GM20000 (cell line): ENCODE data around the gene RTN4R.
A peak's percentile ranks its signal among the peaks of the same experiment; 100 is the strongest.

Source experiments
- DNase-seq: peaks from one replicate; pipeline ENCODE4 v3.0.0; 2012; ENCODE audit warnings: low spot score
- TF ChIP-seq, protein P1 (sequence below): IDR thresholded peaks from 2 replicates; pipeline ENCODE4 v1.5.1; 2012; ENCODE audit warnings: mild to moderate bottlenecking, control low read depth; ENCODE audit errors: extremely low read depth, missing control alignments

The RTN4R gene

GRCh38 chr22:20233351-20234313 lies 34.5 kb downstream of the RTN4R start:
- TF ChIP-seq, protein P1, sequence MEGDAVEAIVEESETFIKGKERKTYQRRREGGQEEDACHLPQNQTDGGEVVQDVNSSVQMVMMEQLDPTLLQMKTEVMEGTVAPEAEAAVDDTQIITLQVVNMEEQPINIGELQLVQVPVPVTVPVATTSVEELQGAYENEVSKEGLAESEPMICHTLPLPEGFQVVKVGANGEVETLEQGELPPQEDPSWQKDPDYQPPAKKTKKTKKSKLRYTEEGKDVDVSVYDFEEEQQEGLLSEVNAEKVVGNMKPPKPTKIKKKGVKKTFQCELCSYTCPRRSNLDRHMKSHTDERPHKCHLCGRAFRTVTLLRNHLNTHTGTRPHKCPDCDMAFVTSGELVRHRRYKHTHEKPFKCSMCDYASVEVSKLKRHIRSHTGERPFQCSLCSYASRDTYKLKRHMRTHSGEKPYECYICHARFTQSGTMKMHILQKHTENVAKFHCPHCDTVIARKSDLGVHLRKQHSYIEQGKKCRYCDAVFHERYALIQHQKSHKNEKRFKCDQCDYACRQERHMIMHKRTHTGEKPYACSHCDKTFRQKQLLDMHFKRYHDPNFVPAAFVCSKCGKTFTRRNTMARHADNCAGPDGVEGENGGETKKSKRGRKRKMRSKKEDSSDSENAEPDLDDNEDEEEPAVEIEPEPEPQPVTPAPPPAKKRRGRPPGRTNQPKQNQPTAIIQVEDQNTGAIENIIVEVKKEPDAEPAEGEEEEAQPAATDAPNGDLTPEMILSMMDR: no peak
- peak; percentile 13 for DNase-seq

DNA sequence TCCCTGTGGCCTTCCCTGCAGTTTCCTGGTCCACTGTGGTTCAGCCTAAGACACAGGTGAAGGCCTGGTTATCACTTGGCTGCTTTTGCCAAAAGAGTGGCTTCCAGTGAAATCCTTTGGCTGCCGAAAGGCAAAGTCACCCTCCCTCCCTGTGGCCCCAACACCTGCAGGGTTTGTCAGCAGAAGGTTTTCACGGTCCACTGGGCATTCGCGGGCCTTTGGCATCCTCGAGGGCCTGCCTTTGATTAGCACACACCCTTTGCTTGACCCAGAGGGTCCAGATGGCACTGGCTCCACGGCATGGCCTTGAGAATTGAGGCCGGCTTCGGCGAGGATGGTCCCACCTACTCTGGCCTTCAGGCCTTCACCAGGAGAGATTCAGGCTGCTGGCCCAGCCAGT lies 35.3 kb downstream of the RTN4R start:
- DNase-seq: peak; percentile 12

DNA sequence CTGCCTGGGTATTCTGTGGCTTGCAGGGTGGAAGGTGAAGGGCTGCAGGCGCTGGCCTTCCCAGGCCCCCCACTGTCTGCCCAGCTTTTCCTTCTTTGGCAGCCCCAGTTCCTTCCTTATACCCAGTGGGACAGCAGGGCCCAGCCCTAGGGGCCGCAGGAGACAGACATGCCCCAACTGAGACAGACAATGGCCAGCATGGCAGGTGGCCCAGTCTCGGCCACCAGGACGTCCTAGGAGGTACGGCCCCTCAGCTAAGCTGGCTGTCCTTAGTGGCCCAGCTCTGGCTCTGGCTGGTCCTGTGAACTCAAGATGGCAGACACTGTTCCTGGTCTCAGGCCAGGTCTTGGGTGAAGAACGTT lies 35.9 kb downstream of the RTN4R start:
- TF ChIP-seq, protein P1: no peak
- peak; percentile 13 for DNase-seq

More for the DNA sequence above, 35.3 kb downstream of the RTN4R start:
- TF ChIP-seq, protein P1: no peak

DNA sequence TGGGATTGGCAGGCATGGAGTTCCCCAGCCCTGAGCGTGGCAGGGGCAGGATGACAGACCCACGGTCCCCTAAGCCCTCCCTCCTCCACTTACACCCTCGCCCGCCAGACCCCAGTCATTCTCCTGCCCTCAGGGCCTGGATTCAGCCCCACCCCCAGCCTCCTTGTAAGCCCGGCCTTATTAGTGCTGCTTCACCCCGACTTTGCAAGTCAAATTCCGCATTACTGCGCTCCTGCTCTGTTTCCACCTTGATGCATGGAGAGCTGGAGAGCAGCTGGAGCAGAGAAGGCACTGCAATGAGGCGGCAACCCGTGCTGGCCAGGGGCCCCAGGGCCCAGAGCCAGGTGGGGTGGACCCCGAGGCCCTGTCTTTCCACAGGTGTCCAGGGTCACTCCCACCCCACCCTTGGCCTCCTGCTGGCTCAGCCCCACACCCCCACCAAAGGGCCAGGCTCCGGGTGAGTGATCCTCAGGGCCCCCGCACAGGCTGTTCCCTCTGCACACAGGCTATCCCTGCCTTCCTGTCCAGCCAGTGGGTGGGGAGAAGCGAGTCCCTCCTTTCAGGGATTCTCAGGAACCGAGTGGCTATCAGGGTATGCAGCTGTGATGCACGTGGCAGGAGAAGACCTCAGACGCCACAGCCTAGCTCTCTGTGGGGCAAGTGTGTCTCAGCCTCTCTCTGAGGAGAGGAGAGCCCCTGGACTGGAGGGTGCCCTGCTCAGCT lies 36.4 kb downstream of the RTN4R start:
- peak; percentile 16 for DNase-seq
- TF ChIP-seq, protein P1: no peak

DNA sequence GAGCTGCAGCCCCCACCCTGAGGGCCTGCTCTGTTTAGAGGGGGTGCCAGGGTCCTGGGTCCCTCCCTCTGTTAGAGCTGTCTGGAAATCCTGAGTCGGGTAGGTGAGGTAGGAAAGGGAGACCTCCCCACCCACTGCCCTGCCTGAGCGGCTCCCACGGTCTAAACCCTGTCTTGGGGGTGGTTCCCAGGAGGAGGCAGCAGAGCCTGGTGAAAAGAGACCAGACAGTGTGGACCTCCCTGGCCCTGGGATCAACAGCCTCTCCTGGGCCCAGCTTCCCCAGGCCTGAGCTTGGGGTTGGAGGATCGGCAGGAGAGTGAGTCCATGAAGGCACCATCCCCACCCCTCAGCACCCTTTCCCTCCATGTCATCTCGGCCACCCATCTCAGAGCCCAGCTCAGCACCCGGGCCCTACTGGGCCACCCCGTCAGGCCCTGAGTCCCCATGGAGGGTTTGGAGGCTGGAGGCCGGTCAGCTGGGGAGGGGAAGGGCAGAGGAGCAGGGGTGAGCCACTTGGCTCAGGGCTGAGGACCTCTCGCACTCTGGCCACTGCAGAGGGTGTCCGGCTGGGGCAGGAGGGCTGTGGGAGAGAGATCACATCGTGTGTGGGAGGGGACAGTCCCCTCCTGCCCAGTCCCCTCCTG lies 37.2 kb downstream of the RTN4R start:
- DNase-seq: no peak
- TF ChIP-seq, protein P1: no peak

DNA sequence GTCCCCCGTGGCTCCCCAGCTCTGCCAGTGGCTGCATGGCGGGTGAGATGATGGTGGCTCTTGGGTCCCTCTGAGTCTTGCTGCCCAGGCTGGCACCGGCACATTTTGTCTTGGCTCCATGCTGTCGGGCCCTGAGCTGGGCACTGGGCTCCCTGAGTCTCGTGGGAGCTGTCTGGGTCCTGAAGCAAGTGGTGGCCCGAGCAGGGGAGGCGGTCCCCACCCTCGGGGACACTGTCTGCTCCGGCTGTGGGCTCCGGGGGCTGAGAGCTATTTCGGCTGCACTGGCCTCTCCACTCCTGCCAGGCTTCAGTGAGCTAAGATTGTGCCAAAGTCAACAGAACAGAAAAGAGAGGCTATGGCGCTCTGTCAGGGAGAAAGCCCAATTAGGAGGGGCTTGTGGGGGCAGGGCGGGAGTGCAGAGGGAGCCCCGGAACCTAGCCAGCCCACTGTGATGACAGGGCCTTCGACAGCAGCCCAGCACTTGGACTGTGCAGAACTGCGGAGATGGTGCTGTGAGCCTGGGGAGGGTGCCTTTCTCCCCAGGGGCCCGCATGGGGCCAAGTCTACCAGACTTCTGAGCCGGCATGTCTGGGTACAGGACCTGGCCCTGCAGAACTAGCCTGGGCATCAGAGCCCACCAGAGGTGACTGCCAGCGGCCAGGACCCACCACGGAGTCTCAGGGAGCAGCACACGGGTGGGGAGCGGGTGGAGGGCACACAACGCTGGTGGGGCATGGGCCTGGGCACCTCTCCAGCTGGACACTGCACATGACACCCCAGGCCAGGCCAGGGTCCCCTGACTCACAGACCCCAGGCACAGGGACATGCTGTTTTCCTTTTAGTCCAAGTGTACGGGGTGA lies 38.0 kb downstream of the RTN4R start:
- DNase-seq: no peak
- TF ChIP-seq, protein P1: no peak
